Duodenal mucosa (tissue), 2 donors: ENCODE data around the gene MAP3K1.

ENCODE experiments used
- H3K27ac ChIP-seq: one replicate; pipeline ENCODE4 v1.7.0; 2013; ENCODE audit warnings: low read depth, low read length
- H3K27me3 ChIP-seq, 2 donors: one replicate each; pipeline ENCODE4 v1.7.0; 2013; ENCODE audit warnings: low read length in 2 of 2, control low read depth in 1 of 2; ENCODE audit not compliant: insufficient read depth in 2 of 2, control insufficient read depth in 1 of 2
- H3K36me3 ChIP-seq, 2 donors: one replicate each; pipeline ENCODE4 v1.7.0; 2013; ENCODE audit warnings: low read length in 2 of 2, control low read depth in 1 of 2; ENCODE audit not compliant: insufficient read depth in 2 of 2, control insufficient read depth in 1 of 2
- H3K4me1 ChIP-seq, 2 donors: one replicate each; pipeline ENCODE4 v1.7.0; 2013; ENCODE audit warnings: low read length in 2 of 2, control low read depth in 1 of 2; ENCODE audit not compliant: insufficient read depth in 2 of 2, control insufficient read depth in 1 of 2
- H3K4me3 ChIP-seq, 2 donors: one replicate each; pipeline ENCODE4 v1.7.0; 2013; ENCODE audit warnings: low read length in 2 of 2, low read depth in 1 of 2
- H3K9ac ChIP-seq, 2 donors: one replicate each; pipeline ENCODE4 v1.7.0; 2013; ENCODE audit warnings: low read length in 2 of 2, low read depth in 1 of 2
- H3K9me3 ChIP-seq, 2 donors: one replicate each; pipeline ENCODE4 v1.7.0; 2013; ENCODE audit warnings: low read length in 2 of 2, control low read depth in 1 of 2; ENCODE audit not compliant: control insufficient read depth in 1 of 2

Gene MAP3K1

DNA sequence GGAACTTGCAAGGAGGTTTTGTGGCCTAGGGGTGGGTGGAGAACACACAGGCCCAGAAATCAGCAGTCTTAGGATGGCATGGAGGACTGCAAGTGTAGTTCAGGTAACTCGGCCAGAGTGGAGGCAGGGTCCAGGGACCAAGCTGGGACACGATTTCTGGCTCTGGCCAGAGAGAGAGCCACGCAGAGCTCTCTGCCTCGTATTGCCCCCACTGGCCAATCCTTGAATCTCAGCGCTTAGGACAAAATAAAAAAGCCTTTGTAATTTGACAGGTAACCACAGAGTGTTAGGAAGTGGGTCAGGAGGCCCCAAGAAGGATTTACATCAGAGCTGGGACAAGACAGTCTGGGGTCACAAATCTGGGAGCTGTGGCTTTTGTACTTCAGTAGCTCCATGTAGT, 11.7 kb downstream of the MAP3K1 start:
- no peaks in the 10 kb centered on the region for H3K9me3 ChIP-seq
- no peaks in the 10 kb centered on the region for H3K27me3 ChIP-seq
- no peak overlapping the region for H3K27ac ChIP-seq
- H3K4me1 ChIP-seq, result peaks cover 19 to 26% of the 10 kb centered on the region in 2 donors
- no peaks in the 10 kb centered on the region for H3K36me3 ChIP-seq
- no peak overlapping the region for H3K9ac ChIP-seq
- H3K4me3 ChIP-seq, result no peak overlapping the region

DNA sequence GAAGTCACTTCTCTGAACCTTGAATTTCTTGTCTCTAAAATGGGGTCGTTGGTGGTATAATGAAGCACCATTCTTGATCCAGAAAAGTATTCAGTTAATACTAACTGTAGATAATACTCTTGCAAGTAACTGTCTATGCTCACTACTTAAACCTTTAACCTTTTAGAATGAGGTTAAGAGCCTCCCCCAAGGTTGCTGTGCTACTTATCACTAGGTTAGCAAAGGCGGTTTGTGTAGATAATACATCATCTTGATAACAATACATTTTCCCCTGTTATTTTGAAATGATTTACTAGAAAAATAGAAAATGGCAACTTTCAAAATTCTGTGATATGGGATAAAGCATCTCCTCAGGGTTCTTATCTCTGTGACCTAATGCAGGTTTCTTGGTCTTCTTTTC, 12.6 kb downstream of the MAP3K1 start:
- no peaks in the 10 kb centered on the region for H3K36me3 ChIP-seq
- H3K27ac ChIP-seq, result no peak overlapping the region
- H3K9me3 ChIP-seq, result no peaks in the 10 kb centered on the region
- H3K4me1 ChIP-seq, result peaks cover 17 to 26% of the 10 kb centered on the region in 2 donors
- no peak overlapping the region for H3K9ac ChIP-seq
- H3K27me3 ChIP-seq, result no peaks in the 10 kb centered on the region
- H3K4me3 ChIP-seq, result no peak overlapping the region

DNA sequence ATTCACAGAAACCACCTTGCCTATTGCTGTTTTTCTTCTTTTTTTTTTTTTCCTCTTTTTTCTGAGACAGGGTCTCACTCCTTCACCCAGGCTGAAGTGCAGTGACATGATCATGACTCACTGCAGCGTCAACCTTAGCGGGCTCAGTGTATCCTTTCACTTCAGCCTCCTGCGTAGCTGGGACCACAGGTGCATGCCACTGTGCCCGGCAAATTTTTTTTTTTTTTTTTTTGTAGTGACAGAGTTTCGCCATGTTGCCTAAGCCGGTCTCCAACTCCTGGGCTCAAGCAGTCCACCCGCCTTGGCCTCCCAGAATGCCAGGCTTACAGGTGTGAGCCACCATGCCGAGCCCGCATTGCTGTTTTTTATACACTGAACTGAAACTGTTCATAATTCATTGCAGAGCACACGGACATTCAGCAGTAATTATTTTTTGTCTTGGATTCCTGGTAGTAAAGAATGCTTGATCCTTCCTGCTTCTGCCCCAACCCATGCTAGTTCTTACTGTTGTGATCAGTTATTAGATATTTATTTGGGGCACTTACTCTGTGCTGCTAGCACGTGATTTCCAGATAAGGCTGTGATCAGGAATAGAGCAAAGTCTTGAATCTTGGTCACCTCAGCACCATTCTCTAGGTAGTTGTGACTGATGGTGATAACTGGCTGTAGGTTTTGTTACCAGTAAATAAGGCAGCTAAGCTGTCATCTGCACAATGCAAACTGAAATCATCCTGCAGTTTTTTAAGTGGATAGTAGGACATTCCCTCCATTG, 14.0 kb downstream of the MAP3K1 start:
- Histone ChIP-seq H3K9me3 (no peaks in the 10 kb centered on the region), H3K27me3 (no peaks in the 10 kb centered on the region), H3K4me3 (peak overlapping the region in 1 of 2 donors; percentile 46), H3K36me3 (no peaks in the 10 kb centered on the region), H3K9ac (no peak overlapping the region), H3K27ac (no peak overlapping the region), H3K4me1 (peaks cover 21 to 27% of the 10 kb centered on the region in 2 donors)

DNA sequence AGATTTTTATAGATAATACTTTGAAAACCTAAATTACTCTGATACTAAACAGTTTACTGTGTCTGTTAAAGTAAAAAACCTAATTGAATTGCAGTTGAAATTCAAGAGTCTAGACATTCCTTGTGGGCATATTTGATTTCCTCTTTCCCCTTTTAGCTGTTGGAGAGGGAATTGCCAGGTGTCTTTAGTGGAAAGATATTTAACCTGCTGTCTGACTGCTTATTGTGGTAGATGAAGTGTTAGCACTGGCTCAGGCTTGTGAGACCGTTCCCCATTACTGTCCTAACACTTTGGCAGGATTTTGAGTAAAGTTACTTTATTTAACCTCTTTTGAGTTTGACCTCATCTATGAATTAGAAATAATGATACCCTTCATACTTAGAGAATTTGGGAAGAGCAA, 16.4 kb downstream of the MAP3K1 start:
- H3K4me3 ChIP-seq, result no peak overlapping the region
- no peaks in the 10 kb centered on the region for H3K27me3 ChIP-seq
- H3K36me3 ChIP-seq, result no peaks in the 10 kb centered on the region
- H3K4me1 ChIP-seq, result peaks cover 22 to 25% of the 10 kb centered on the region in 2 donors
- no peaks in the 10 kb centered on the region for H3K9me3 ChIP-seq
- no peak overlapping the region for H3K9ac ChIP-seq
- H3K27ac ChIP-seq, result no peak overlapping the region

DNA sequence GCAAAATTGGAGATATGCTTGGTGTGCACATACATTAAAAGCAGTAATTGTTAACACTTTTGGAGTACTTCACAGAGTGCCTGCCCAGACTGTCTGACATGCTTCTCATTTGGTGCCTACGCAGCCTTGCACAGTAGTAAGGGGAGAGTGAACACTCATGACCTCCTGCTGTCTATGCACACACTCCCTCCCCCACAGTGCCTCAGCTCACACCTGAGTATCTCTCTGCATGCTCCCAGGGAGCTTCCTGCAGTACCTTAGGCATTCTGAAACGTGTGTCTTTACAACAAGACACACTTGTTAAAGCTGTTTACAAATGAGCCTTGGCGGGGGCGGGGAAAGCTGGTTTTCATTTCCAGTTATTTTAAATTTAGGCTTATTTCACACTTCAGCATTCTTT, 18.0 kb downstream of the MAP3K1 start:
- Histone ChIP-seq H3K4me1 (peaks cover 20 to 33% of the 10 kb centered on the region in 2 donors), H3K27ac (no peak overlapping the region), H3K9ac (no peak overlapping the region), H3K36me3 (no peaks in the 10 kb centered on the region), H3K4me3 (no peak overlapping the region), H3K27me3 (no peaks in the 10 kb centered on the region), H3K9me3 (no peaks in the 10 kb centered on the region)

DNA sequence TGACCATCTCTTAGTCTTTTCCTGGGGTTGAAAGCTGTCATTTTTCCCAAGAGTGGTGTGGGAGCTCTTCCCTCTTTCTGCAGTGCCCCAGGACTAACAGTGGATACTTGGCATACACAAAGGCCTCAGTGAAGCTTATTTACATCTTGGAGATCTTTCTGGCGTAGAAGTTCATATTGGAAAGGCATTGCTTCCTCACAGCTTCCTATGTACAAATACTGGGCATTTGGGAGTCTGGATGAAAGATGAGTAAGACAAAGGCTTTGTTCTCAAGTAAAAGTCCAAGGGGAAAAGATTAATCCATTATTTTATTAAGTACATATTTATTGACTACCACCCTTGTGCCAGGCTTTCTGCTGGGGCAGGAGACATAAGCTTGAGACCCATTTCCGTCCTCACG, 22.0 kb downstream of the MAP3K1 start:
- H3K9ac ChIP-seq, result no peak overlapping the region
- H3K27ac ChIP-seq, result no peak overlapping the region
- H3K36me3 ChIP-seq, result no peaks in the 10 kb centered on the region
- no peaks in the 10 kb centered on the region for H3K27me3 ChIP-seq
- peaks cover 24 to 26% of the 10 kb centered on the region in 2 donors for H3K4me1 ChIP-seq
- H3K9me3 ChIP-seq, result no peaks in the 10 kb centered on the region
- no peak overlapping the region for H3K4me3 ChIP-seq

DNA sequence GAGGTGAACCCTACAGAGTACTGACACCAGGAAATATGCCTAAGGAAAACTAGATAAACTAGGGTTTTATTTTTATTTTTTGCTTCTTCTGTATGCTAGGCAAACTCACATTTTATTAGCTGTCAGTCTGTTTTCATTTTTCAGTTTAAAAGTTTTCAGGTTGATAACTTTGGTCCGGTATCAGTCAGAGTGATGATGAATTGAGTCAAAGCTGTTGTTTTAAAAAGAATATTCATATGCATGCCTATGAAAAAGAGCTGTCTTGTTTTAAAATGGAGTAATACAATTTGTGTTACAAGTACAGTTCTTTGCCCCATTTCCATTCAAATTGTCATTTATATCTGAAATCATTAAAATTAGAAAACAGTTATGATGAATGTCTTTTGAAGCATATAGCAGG, 22.6 kb downstream of the MAP3K1 start:
- no peak overlapping the region for H3K9ac ChIP-seq
- H3K27ac ChIP-seq, result no peak overlapping the region
- H3K36me3 ChIP-seq, result no peaks in the 10 kb centered on the region
- H3K9me3 ChIP-seq, result no peaks in the 10 kb centered on the region
- H3K4me3 ChIP-seq, result no peak overlapping the region
- no peaks in the 10 kb centered on the region for H3K27me3 ChIP-seq
- H3K4me1 ChIP-seq, result peaks cover 24 to 26% of the 10 kb centered on the region in 2 donors

DNA sequence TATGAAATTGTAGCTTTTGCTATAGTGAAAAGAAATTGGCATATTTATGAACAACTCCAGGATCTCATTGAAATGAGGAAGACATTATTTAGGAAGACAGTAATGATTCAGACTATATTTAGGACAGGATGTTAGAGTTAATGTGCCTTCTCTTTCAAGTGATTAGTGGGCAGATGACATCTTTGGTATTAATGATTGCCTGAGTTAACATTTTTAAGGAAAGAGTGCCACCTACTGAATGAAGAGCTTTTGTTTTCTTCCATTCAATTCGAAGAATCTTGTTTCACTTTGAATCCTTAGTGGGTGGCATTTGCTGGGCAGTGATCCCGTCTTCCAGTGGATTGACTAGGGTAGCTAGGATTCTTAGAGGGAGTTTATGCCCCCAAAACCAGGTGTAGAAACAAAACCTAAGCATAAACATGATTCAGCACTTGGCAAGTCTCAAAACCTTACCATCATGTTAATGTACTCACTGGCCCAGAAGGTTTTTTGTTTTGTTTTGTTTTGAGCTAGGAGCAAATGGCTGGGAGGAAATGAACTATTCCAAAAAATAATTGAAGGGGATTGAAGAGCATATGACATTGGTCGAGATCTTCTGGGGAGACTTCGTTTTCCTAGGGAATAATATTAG, 23.2 kb downstream of the MAP3K1 start:
- Histone ChIP-seq H3K36me3 (no peaks in the 10 kb centered on the region), H3K27ac (no peak overlapping the region), H3K4me1 (peaks cover 20% of the 10 kb centered on the region in 2 donors), H3K27me3 (no peaks in the 10 kb centered on the region), H3K4me3 (no peak overlapping the region), H3K9me3 (no peaks in the 10 kb centered on the region), H3K9ac (no peak overlapping the region)

DNA sequence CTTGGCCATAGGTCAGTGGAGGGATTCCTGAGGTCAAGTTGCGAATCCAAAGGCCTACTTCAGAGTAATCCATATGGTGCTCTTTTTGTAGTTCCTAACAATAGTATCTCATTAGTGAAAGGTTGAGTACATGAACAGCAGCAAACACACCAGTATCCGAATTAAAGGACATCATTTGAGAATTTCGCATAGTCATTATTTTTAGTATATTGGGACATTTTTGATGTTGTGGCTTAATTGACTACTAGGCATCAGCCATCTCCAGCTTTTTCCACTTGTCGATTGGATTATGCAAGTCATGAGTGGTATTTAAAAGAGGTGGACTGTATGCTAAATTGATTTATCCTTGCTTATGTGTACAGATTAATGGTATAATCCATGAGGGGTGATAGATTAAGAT, 23.7 kb downstream of the MAP3K1 start:
- H3K27me3 ChIP-seq, result no peaks in the 10 kb centered on the region
- H3K27ac ChIP-seq, result no peak overlapping the region
- no peaks in the 10 kb centered on the region for H3K36me3 ChIP-seq
- peaks cover 17 to 20% of the 10 kb centered on the region in 2 donors for H3K4me1 ChIP-seq
- H3K9me3 ChIP-seq, result no peaks in the 10 kb centered on the region
- no peak overlapping the region for H3K9ac ChIP-seq
- no peak overlapping the region for H3K4me3 ChIP-seq

DNA sequence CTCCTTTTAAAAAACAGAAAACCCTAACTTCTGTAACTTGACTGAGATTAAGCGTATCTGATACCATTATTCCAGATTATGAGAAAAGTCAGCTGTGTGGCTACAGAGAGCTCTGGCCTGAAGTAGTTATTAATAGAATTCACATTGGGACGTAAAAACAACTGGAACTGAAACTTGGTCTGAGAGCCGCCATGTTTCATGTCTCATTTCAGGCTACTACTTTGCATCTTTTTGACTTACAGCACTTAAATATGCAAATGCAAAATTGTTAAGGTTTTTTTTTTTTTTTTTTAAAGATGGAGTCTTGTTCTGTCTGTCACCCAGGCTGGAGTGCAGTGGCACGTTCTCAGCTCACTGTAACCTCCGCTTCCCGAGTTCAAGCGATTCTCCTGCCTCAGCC, 25.2 kb downstream of the MAP3K1 start:
- H3K4me3 ChIP-seq, result no peak overlapping the region
- H3K27me3 ChIP-seq, result no peaks in the 10 kb centered on the region
- no peaks in the 10 kb centered on the region for H3K9me3 ChIP-seq
- H3K4me1 ChIP-seq, result peaks cover 24 to 26% of the 10 kb centered on the region in 2 donors
- H3K36me3 ChIP-seq, result no peaks in the 10 kb centered on the region
- no peak overlapping the region for H3K27ac ChIP-seq
- H3K9ac ChIP-seq, result no peak overlapping the region
